ENCODE data around the gene SULT1B1. TPM values are rescaled to one million over a fixed set of nuclear protein-coding genes. Genes with fewer than 3 reads are reported as not detected.

Gene SULT1B1
- total RNA-seq, 1 experiment from 2014 or later: 0.86 TPM

GRCh38 chr4:69730002-69730401 lies 30.4 kb downstream of the SULT1B1 start:
- POLR2A ChIA-PET: no interaction called here
- CTCF ChIA-PET: no interaction called here
- H3K4me1 Mint-ChIP-seq (ENCODE audit: low read depth, unreplicated experiment): no peaks in the 10 kb centered on the region

DNA sequence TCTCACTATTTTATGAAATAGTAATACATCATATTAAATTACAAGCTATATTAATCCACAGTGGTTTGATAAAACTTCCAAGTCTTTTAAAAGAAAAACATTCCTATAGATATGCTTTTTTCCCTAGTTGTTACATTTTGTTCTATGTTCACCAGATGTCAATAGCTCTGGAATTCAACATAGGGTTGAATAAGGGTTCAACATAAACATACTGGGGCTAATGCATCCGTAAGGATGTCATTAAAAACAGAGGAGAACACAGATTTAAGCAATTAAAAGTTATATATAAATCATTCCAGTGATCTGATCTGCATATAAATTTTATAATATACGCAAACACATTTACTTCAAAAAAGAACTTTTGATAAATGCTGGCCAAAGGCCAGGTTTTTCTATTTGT lies 32.5 kb downstream of the SULT1B1 start:
- POLR2A ChIA-PET: no interaction called here
- Histone ChIP-seq H3K4me1 (no peaks in the 10 kb centered on the region), H3K27me3 (replicated peaks; ENCODE audit: control insufficient read depth, insufficient read depth, low read length) (no peaks in the 10 kb centered on the region), H3K4me3 (ENCODE audit: low read depth, low read length) (no peak overlapping the region), H3K36me3 (ENCODE audit: control insufficient read depth, insufficient read depth, low read length) (no peaks in the 10 kb centered on the region), H3K9me3 (no peaks in the 10 kb centered on the region)
- intact Hi-C loops (cut with micrococcal nuclease; ENCODE audit: unreplicated experiment): no loop called here
- TF ChIP-seq CTCF (IDR thresholded peaks at IDR 0.05; ENCODE audit: insufficient read depth in 1 of 2, low read depth in 1 of 2, low read length in 1 of 2, severe bottlenecking in 1 of 2, unreplicated experiment in 1 of 2): no peak
- no peak for DNase-seq
- Mint-ChIP-seq H3K9me3 (ENCODE audit: unreplicated experiment) (no peaks in the 10 kb centered on the region), H3K4me1 (ENCODE audit: low read depth, unreplicated experiment) (no peaks in the 10 kb centered on the region), H3K4me3 (ENCODE audit: unreplicated experiment) (no peak overlapping the region), H3K36me3 (ENCODE audit: insufficient read depth, unreplicated experiment) (no peaks in the 10 kb centered on the region), H3K27ac (ENCODE audit: unreplicated experiment) (no peak overlapping the region), H3K27me3 (ENCODE audit: insufficient read depth, unreplicated experiment) (no peaks in the 10 kb centered on the region)
- CTCF ChIA-PET: no interaction called here
- no TSS peak for BruUV-seq (replicated peaks)

More at GRCh38 chr4:69730002-69730401, 30.4 kb downstream of the SULT1B1 start:
- H3K9me3 ChIP-seq: no peaks in the 10 kb centered on the region
- no TSS peak for BruUV-seq (replicated peaks)
- no peak overlapping the region for H3K4me3 Mint-ChIP-seq (ENCODE audit: unreplicated experiment)
- no peaks in the 10 kb centered on the region for H3K4me1 ChIP-seq
- no peak for TF ChIP-seq CTCF (IDR thresholded peaks at IDR 0.05; ENCODE audit: insufficient read depth in 1 of 2, low read depth in 1 of 2, low read length in 1 of 2, severe bottlenecking in 1 of 2, unreplicated experiment in 1 of 2)
- no peaks in the 10 kb centered on the region for H3K36me3 ChIP-seq (ENCODE audit: control insufficient read depth, insufficient read depth, low read length)
- no peak overlapping the region for H3K27ac Mint-ChIP-seq (ENCODE audit: unreplicated experiment)
- DNase-seq: no peak
- no peaks in the 10 kb centered on the region for H3K27me3 ChIP-seq (replicated peaks; ENCODE audit: control insufficient read depth, insufficient read depth, low read length)
- intact Hi-C loops (cut with micrococcal nuclease; ENCODE audit: unreplicated experiment): no loop called here
- H3K36me3 Mint-ChIP-seq (ENCODE audit: insufficient read depth, unreplicated experiment): no peaks in the 10 kb centered on the region
- no peaks in the 10 kb centered on the region for H3K9me3 Mint-ChIP-seq (ENCODE audit: unreplicated experiment)
- no peak overlapping the region for H3K4me3 ChIP-seq (ENCODE audit: low read depth, low read length)
- H3K27me3 Mint-ChIP-seq (ENCODE audit: insufficient read depth, unreplicated experiment): no peaks in the 10 kb centered on the region

GRCh38 chr4:69727426-69727825 lies 33.0 kb downstream of the SULT1B1 start:
- no peaks in the 10 kb centered on the region for H3K27me3 Mint-ChIP-seq (ENCODE audit: insufficient read depth, unreplicated experiment)
- intact Hi-C loops (cut with micrococcal nuclease; ENCODE audit: unreplicated experiment): no loop called here

More at GRCh38 chr4:69727426-69727825, 33.0 kb downstream of the SULT1B1 start:
- BruUV-seq (replicated peaks): no TSS peak
- Histone ChIP-seq H3K4me1 (no peaks in the 10 kb centered on the region), H3K9me3 (no peaks in the 10 kb centered on the region), H3K27me3 (replicated peaks; ENCODE audit: control insufficient read depth, insufficient read depth, low read length) (no peaks in the 10 kb centered on the region), H3K36me3 (ENCODE audit: control insufficient read depth, insufficient read depth, low read length) (no peaks in the 10 kb centered on the region), H3K4me3 (ENCODE audit: low read depth, low read length) (no peak overlapping the region)
- Mint-ChIP-seq H3K9me3 (ENCODE audit: unreplicated experiment) (no peaks in the 10 kb centered on the region), H3K36me3 (ENCODE audit: insufficient read depth, unreplicated experiment) (no peaks in the 10 kb centered on the region), H3K4me3 (ENCODE audit: unreplicated experiment) (no peak overlapping the region), H3K4me1 (ENCODE audit: low read depth, unreplicated experiment) (no peaks in the 10 kb centered on the region), H3K27ac (ENCODE audit: unreplicated experiment) (no peak overlapping the region)
- DNase-seq: no peak
- ChIA-PET POLR2A (no interaction called here), CTCF (no interaction called here)
- no peak for TF ChIP-seq CTCF (IDR thresholded peaks at IDR 0.05; ENCODE audit: insufficient read depth in 1 of 2, low read depth in 1 of 2, low read length in 1 of 2, severe bottlenecking in 1 of 2, unreplicated experiment in 1 of 2)
